NT2/D1 (cell line): ENCODE results near the gene UBTFL1.

Source experiments
- DNase-seq: peaks from one replicate; pipeline ENCODE4 v3.0.0-alpha.2; 2011; ENCODE audit warnings: low read depth, low spot score
- H3K27me3 ChIP-seq: 2 replicates; pipeline ENCODE4 v1.6.0; 2011; ENCODE audit warnings: mild to moderate bottlenecking; ENCODE audit not compliant: insufficient read length, insufficient read depth
- H3K36me3 ChIP-seq: 2 replicates; pipeline ENCODE4 v1.6.1; 2011; ENCODE audit warnings: mild to moderate bottlenecking, low read length, mixed read lengths; ENCODE audit not compliant: insufficient read depth, insufficient read length
- H3K4me1 ChIP-seq: 2 replicates; pipeline ENCODE4 v1.5.1; 2011; ENCODE audit not compliant: insufficient read depth, insufficient read length
- H3K4me3 ChIP-seq: 2 replicates; pipeline ENCODE4 v1.5.1; 2011; ENCODE audit warnings: low read depth; ENCODE audit not compliant: insufficient read length
- H3K9ac ChIP-seq: 2 replicates; pipeline ENCODE4 v1.6.0; 2011; ENCODE audit warnings: low read depth; ENCODE audit not compliant: insufficient read length
- H3K9me3 ChIP-seq: 2 replicates; pipeline ENCODE4 v1.5.1; 2011; ENCODE audit warnings: mild to moderate bottlenecking, low read length; ENCODE audit not compliant: insufficient read depth
- SUZ12 ChIP-seq: IDR thresholded peaks from 2 replicates; pipeline ENCODE4 v1.6.1; 2011; ENCODE audit not compliant: insufficient read length, insufficient read depth; ENCODE audit errors: extremely low read depth
- YY1 ChIP-seq: IDR thresholded peaks from 2 replicates; pipeline ENCODE4 v1.6.1; 2011; ENCODE audit not compliant: insufficient read length, insufficient read depth
- ZNF274 ChIP-seq: IDR thresholded peaks from 2 replicates; pipeline ENCODE4 v1.6.1; 2011; ENCODE audit warnings: mild to moderate bottlenecking, low read depth, low read length

UBTFL1 gene

GRCh38 chr11:90120191-90120590 lies 34.4 kb downstream of the UBTFL1 start:
- H3K9me3 ChIP-seq, result no peaks in the 10 kb centered on the region
- no peak for DNase-seq
- no peaks in the 10 kb centered on the region for H3K4me1 ChIP-seq
- no peak overlapping the region for H3K4me3 ChIP-seq
- H3K9ac ChIP-seq, result no peak overlapping the region
- TF ChIP-seq ZNF274 (no peak), YY1 (no peak), SUZ12 (no peak)
- H3K27me3 ChIP-seq, result no peaks in the 10 kb centered on the region
- H3K36me3 ChIP-seq, result no peaks in the 10 kb centered on the region

GRCh38 chr11:90124371-90124770 lies 38.6 kb downstream of the UBTFL1 start:
- no peaks in the 10 kb centered on the region for H3K36me3 ChIP-seq
- no peaks in the 10 kb centered on the region for H3K27me3 ChIP-seq
- H3K4me3 ChIP-seq, result no peak overlapping the region
- no peaks in the 10 kb centered on the region for H3K9me3 ChIP-seq
- no peak overlapping the region for H3K9ac ChIP-seq
- no peak for DNase-seq
- no peaks in the 10 kb centered on the region for H3K4me1 ChIP-seq
- TF ChIP-seq ZNF274 (no peak), SUZ12 (no peak), YY1 (no peak)

- H3K4me1 ChIP-seq, result no peaks in the 10 kb centered on the region
- H3K9me3 ChIP-seq, result no peaks in the 10 kb centered on the region
- H3K27me3 ChIP-seq, result no peaks in the 10 kb centered on the region
- no peak overlapping the region for H3K9ac ChIP-seq
- no peak for DNase-seq
- no peaks in the 10 kb centered on the region for H3K36me3 ChIP-seq
- TF ChIP-seq SUZ12 (no peak), ZNF274 (no peak), YY1 (no peak)
- H3K4me3 ChIP-seq, result no peak overlapping the region
These were observed 39.2 kb downstream of the UBTFL1 start for GRCh38 chr11:90124946-90125345.

- Histone ChIP-seq H3K4me3 (peak overlapping the region; percentile 68), H3K9ac (peak overlapping the region; percentile 70), H3K4me1 (no peaks in the 10 kb centered on the region), H3K27me3 (no peaks in the 10 kb centered on the region), H3K9me3 (no peaks in the 10 kb centered on the region), H3K36me3 (no peaks in the 10 kb centered on the region)
- DNase-seq, result no peak
- TF ChIP-seq SUZ12, result no peak
- no peak for TF ChIP-seq YY1
- TF ChIP-seq ZNF274, result no peak
These were observed 48.1 kb downstream of the UBTFL1 start for GRCh38 chr11:90133560-90134477.

GRCh38 chr11:90134478-90135003 lies 48.8 kb downstream of the UBTFL1 start, which contains the start of gene NAALAD2:
Gene NAALAD2, plus strand, starts transcription at chr11:90134663. Its CDS starts 96 bp downstream, at chr11:90134759.
- DNase-seq, result peak; percentile 52
- no peaks in the 10 kb centered on the region for H3K36me3 ChIP-seq
- H3K4me1 ChIP-seq, result no peaks in the 10 kb centered on the region
- no peaks in the 10 kb centered on the region for H3K9me3 ChIP-seq
- TF ChIP-seq SUZ12, result no peak
- no peak for TF ChIP-seq YY1
- TF ChIP-seq ZNF274, result no peak
- peak within 1 kb of the TSS; percentile 68 for H3K4me3 ChIP-seq
- H3K9ac ChIP-seq, result peak within 1 kb of the TSS; percentile 85
- no peaks in the 10 kb centered on the region for H3K27me3 ChIP-seq

GRCh38 chr11:90135016-90135415 lies 49.3 kb downstream of the UBTFL1 start:
- no peak for DNase-seq
- H3K4me1 ChIP-seq, result no peaks in the 10 kb centered on the region
- H3K36me3 ChIP-seq, result no peaks in the 10 kb centered on the region
- H3K9ac ChIP-seq, result peak overlapping the region; percentile 85
- no peaks in the 10 kb centered on the region for H3K9me3 ChIP-seq
- TF ChIP-seq ZNF274 (no peak), YY1 (no peak), SUZ12 (no peak)
- H3K4me3 ChIP-seq, result peak overlapping the region; percentile 68
- no peaks in the 10 kb centered on the region for H3K27me3 ChIP-seq
